NCI-H1105 (cell line): ENCODE results near the gene RAB11FIP3.
"Not testable (repeated sequence)": the region's sequence is repeated elsewhere in the genome, so short reads cannot be mapped to it uniquely, and the experiment has no call there.

Experiments used
- DNase-seq: peaks from one replicate; lab custom pipeline; 2025; lab: John Stamatoyannopoulos, UW

RAB11FIP3 gene

DNA sequence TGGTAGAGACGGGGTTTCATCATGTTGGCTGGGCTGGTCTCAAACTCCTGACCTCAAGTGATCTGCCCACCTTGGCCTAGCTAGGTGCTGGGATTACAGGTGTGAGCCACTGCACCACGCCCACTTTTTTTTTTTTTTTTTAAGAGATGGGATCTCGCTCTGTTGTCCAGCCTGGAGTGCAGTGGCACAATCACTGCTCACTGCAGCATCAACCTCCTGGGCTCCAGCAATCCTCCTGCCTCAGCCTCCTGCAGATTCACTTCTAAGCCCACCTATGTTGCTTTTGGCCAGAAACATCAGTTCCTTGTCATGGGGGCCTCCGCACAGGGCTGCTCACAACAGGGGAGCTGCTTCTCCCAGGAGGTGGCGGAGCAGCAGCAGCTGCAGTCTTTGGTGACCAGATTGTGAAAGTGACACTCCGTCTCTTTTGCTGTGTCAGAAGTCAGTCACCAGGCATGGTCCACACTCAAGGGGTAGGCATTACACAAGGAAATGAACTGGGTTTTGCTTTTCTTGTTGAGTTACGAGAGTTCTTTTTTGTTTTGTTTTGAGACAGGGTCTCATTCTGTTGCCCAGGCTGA lies 32.9 kb upstream of the RAB11FIP3 start:
- DNase-seq = no peak

DNA sequence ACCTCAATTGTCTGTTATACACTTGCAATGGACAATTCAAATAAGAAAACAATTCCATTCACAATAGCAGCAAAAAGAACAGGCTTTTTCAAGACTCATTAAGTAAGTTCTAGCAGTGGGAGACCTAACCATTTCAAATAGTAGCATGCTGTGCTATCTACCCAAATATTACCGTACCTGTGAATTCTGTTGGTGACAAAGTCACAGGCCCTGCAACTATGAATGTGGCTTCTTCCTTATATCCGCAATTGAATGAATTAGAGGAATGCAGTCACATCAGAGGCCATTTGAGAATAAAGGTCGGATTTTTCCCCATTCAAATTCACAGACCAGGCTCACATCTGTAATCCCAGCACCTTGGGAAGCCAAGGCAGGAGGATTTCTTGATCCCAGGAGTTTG lies 29.2 kb upstream of the RAB11FIP3 start:
- DNase-seq = no peak

DNA sequence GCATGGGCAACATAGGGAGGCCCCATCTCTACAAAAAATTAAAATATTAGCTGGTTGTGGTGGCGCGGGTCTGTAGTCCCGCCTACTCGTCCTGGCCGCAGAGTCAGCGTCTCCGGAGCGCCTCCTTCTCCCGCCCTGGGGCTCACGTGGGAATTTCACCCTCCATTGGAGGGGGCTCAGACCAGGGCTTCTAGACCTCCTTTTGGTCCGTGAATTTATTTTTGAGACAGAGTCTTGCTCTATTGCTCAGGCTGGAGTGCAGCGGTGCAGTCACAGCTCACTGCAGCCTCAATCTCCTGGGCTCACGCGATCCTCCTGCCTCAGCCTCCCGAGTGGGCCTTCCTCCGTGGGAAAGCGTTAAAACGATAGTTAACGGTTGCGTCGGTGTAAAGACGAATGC lies 28.8 kb upstream of the RAB11FIP3 start:
- DNase-seq = no peak

DNA sequence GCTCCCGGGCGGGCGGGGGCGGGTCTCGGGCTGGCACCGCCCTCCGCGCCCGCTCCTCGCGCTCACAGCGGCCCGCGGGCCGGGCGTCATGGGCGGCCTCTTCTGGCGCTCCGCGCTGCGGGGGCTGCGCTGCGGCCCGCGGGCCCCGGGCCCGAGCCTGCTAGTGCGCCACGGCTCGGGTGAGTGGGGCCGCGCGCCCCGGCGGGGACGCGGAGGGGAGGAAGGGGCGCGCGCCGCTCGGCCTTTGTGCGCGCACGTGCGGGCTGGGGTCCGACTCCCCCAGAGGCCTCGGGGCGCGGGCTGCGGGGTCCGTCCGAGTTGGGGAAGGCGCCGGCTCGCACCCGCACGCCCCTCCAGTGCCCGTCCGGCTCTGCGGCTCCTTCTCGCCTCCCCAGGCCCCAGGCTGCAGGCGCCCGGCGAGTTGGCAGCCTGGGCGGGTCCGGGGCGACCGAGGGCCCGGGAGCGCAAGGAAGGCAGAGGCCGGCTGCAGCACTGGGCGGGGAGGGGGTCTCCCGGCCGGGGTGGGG lies 28.3 kb upstream of the RAB11FIP3 start, which contains the start of gene NME4:
NME4 (plus strand) TSS at position 65 of the 527 bp plus-strand sequence; CDS start at position 89, 24 bp downstream.
- DNase-seq = peak; percentile 13

DNA sequence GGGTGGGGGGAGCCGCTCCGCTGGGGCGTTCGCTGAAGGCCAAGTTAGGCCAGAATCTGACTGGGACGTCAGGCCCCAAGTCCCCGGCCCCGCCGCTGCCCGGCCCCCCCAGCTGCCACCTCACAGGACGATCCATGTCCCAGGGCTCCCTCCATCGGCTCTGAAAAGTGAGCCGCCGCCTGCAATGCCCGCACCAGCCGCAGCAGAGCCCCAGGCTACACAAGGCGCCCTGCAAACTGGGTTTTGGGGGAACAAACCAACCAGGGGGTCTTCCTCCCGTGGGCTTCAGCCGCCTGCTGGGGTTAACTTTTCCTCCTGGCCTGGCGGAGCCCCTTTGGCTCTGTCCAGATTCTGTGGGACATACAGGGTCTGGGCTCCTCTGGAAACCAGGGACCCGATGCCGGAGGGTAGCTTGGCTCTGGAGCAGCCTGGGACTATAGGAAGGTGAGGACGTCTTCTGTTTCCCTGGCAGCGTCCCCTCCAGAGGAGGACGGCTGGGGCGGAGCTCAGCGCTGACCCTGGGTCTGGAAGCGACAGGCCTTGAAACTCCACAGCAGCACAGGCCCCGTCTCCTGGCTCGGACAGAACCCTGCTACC lies 27.6 kb upstream of the RAB11FIP3 start:
- DNase-seq = no peak

DNA sequence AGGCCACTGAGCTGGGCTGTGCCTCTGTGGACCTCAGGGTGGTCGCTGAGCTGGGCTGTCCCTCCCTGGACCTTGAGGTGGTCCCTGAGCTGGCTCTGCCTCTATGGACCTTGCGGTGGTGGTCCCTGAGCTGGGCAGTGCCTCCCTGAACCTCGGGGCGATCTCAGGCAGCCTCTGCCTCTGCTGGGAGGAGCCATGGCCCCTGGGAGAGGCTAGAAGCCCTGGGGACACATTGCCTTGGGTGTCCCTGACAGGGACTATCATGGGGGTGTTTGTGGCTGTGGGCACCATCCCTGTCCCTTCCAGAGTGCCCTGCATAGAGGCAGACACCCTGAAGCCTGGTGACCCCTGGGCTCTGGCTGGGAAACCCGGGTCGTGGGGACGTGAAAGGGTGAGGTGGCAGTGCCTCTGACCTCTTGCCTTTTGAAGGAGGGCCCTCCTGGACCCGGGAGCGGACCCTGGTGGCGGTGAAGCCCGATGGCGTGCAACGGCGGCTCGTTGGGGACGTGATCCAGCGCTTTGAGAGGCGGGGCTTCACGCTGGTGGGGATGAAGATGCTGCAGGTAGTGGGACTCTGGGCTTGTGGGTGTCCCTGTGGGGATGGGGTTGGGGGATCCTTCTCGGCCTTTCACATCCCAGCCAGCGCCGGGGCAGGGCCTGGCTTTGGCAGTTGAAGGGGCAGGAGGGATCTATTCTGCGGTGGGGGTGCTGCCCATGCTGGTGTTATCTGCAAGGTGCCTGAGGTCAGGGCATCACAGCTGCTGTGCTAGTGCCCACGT lies 26.7 kb upstream of the RAB11FIP3 start:
- DNase-seq = no peak

DNA sequence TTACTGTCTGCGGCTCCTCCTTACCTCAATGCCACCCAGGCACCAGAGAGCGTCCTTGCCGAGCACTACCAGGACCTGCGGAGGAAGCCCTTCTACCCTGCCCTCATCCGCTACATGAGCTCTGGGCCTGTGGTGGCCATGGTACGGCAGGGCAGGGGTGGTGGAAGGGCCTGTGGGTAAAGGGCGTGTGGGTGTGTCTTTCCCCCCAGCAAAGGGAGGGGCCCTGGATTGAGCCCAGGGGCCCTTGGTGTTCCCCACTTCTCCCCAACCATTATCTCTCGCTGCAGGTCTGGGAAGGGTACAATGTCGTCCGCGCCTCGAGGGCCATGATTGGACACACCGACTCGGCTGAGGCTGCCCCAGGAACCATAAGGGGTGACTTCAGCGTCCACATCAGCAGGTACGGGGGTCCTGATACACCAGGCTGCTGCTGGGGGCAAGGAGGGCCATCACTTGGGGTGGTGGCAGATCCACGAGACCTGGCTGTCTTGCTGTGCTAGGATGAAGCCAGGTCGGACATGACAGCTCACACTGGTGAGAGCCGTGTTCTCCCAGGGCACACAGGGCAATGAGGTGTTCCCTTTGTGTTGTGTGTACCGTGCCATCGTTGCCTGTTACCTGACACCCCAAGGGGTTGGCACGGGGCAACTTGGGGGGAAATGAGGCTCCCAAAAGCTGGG lies 26.0 kb upstream of the RAB11FIP3 start:
- no peak for DNase-seq

DNA sequence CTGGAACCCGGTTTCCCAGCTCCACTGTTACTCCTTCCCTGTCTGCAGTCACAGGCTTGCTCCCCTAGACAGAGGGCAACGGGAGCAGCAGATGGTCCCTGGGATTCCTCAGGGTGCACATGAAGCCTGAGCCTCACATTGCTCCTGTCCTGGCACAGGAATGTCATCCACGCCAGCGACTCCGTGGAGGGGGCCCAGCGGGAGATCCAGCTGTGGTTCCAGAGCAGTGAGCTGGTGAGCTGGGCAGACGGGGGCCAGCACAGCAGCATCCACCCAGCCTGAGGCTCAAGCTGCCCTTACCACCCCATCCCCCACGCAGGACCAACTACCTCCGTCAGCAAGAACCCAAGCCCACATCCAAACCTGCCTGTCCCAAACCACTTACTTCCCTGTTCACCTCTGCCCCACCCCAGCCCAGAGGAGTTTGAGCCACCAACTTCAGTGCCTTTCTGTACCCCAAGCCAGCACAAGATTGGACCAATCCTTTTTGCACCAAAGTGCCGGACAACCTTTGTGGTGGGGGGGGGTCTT lies 25.3 kb upstream of the RAB11FIP3 start:
- no peak for DNase-seq

DNA sequence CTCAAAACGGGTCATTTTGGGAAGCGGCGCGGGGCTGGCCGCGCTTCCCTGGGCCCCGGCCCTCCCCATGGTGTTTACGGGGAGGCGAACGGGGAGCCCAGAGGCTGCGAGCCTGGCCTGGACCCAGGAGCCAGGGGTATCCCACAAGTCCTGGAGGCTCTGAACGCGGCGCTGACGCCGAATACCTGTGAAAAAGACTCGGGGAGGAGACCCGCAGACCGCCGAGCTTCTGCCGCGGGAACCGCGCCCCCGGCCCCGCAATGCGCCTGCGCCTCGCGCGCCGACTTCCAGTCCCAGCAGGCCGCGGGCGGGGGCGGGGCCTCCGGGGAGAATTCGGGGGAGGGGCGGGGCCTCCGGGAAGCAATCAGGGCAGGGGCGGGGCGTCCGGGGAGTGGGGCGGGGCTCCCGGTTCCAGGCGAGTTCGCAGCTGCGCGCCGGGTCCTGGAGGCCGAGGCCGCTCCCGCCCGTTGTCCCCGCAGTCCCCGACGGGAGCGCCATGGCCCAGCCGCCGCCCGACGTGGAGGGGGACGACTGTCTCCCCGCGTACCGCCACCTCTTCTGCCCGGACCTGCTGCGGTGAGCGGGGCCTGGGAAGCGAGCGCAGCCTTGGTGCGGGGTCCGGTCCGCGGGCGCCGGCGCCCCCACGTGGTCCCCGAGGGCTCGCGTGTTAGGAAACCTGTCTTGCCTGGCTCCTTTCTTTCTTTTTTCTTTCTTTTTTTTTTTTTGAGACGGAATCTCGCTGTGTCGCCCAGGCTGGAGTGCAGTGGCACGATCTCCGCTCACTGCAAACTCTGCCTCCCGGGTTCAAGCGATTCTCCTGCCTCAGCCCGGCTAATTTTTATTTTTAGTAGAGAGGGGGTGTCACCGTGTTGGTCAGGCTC lies 23.7 kb upstream of the RAB11FIP3 start, which contains the start of gene DECR2:
DECR2 (plus strand) TSS at position 418 of the 881 bp plus-strand sequence; CDS start at position 497, 79 bp downstream.
- peak; percentile 78 for DNase-seq

DNA sequence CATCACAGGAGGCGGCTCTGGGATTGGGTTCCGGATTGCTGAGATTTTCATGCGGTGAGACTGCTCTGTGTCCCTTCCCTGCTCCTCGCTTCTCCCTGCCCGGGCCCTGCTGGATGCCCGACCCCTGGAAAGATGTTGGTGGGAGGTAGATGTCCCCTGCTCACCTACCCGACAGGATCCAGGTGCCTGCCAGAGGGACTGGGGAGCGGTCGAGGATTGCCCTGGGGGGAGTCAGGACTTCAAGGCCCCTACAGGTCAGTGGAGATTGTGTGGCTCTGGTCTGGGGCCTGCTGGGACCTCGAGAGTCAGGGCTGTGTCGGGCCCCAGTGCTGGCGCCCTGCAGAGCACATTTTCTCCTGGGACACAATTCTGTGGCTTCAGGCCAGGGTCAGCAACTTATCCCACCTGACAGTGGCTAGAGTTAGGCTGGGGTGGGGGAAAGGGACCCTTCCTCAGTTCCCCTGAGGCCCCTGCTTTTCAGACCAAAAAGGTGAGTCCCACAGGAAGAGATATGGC lies 20.4 kb upstream of the RAB11FIP3 start:
- DNase-seq = no peak

DNA sequence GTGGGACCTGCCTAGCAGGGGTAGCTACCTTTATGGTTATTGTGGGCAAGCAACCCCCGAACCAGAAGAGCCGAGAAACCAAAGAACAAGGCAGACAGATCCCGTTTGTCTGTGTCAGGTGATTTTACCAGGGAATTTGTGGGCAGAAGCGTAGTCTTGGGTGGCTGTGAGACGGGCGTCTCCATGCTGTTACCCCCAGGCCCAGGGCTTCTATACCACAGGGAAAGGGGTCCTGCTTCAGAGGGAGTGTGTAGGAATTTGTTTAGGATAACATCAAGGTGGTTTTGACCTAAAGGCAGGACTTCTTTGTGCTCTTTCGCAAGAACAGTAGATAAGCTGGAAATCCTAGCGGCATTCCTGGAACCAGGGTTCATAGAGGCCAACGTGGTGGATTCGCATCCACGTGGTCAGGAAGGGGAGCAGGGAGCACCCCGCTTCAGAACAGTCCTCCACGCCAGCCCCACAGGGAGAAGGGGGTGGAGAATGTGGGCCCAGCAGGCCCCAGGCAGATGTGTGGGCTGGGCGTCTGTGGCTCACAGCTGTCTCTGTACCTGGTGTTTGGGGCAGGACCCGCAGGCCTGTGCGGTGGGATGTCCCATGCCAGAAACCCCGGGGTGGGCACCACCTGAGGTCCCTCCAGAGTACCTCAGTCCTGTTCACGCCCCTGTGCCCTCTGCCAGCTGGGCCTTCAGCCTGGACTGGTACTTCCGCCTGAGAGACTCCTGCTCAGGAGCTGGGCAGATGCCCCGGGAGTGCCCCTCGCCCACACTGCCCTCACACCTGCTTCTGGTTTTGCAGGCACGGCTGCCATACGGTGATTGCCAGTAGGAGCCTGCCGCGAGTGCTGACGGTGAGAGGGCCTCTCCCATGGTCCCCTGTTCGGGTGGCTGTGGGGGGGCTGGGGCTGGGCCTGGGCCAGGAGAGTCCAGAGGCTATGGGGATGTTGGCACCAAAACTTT lies 19.6 kb upstream of the RAB11FIP3 start:
- DNase-seq = no peak

DNA sequence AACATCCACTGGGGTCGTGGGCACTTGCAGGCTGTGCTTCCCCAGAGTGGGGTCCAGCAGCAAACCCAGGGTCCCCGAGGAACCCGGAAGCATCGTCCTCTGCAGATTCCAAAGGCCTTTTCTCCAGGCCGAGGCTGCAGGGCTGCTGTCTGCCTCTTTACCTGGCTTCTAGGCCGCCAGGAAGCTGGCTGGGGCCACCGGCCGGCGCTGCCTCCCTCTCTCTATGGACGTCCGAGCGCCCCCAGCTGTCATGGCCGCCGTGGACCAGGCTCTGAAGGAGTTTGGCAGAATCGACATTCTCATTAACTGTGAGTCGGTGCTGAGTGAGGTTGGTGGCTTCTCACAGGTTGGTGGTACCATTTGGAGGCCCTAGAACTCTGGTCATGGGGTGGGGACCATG lies 18.2 kb upstream of the RAB11FIP3 start:
- DNase-seq = no peak

DNA sequence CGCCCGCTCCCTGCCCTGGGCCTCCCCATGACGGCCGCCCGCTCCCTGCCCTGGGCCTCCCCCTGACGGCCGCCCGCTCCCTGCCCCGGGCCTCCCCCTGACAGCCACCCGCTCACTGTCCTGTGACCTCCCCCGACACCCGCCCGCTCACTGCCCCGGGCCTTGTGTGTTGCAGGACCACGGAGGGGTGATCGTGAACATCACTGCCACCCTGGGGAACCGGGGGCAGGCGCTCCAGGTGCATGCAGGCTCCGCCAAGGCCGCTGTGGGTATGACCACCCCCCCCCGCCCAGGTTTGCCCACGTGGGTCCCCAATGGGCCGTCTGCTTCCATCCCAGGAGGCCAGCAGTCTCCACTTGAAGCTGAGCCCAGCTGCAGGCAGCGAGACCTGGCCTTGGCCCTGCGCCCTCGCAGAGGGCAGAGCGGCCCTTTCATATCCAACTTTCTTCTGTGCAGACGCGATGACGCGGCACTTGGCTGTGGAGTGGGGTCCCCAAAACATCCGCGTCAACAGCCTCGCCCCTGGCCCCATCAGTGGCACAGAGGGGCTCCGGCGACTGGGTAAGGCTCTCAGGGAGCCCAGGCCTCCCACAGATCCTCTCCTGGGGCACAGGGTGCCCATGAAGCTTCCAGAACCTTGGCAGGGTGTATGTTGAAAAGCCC lies 14.8 kb upstream of the RAB11FIP3 start:
- DNase-seq = no peak

DNA sequence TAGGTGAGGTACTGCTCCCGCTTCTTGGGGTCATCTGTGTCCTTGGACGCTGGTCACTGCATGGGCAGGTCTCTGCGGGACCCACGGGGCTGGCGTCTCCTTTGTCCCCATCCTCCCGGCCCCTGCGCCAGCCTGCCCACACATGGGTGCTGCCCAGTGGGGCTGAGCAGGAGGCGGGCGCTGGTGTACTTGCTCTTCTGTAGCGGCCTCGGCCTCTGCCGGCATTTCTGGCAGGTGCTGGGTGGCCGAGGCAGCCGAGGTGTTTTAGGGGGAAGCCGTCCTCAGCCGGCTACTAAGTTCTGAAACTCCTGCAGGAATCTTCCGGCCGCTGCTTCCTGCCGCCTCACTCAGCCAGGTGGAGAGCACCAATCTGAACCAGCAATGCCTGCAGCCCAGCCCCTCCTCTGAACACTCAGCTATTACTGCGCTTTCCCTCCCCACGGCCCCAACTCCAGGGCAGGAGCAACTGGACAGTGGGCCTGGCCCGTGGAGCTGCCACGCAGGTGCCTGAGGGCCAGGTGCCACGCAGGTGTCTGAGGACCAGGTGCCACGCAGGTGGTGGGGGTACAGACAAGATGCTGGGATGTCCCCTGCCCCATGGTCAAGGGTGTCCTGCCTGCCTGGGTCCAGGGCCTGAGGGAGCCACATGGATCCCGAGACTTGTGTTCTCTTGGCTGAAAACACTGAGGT lies 13.7 kb upstream of the RAB11FIP3 start:
- no peak for DNase-seq

DNA sequence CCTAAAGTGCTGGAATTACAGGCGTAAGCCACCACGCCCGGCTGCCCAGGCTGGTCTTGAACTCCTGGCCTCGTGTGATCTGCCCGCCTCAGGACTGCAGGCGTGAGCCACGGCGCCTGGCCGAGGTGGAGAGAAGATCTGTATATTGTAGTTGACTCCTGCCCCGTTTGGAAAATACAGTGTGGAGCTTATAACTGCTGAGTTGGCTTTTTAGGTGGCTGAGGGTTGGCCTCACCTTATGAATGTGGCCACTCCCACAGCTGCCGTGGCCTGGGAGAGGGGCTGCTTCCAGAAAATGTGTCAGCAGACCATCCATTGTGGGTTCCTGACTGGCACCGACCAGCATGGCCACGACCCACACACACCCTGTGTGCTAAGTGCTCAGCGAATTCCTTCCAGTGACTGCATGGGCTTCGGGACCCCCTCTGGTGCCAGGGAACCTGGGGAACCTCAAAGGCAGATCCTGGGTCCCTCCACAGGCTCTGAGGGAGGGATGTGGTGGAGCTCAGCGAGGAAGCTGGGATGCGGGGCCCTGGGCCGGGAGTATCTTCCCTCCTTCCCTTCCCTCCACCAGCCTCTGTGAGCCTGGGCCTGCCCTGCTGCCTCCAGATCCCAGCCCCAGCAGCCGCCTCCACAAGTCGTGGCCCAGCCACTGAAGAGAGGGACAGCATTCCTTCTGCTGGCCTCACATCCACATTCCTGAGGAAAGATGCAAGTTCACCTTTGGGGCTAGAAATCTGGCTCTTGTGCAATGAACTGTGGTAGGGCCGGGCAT lies 10.9 kb upstream of the RAB11FIP3 start:
- DNase-seq = no peak

DNA sequence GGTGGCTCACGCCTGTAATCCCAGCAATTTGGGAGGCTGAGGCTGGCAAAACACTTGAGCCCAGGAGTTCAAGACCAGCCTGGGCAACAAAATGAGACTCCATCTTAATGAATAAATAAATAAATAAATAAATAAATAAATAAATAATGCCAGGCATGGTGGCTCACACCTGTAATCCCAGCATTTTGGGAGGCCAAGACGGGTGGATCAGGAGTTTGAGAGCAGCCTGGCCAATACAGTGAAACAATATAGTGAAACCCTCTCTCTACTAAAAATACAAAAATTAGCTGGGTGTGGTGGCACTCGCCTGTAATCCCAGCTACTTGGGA lies 10.3 kb upstream of the RAB11FIP3 start:
- DNase-seq = not testable (repeated sequence)

DNA sequence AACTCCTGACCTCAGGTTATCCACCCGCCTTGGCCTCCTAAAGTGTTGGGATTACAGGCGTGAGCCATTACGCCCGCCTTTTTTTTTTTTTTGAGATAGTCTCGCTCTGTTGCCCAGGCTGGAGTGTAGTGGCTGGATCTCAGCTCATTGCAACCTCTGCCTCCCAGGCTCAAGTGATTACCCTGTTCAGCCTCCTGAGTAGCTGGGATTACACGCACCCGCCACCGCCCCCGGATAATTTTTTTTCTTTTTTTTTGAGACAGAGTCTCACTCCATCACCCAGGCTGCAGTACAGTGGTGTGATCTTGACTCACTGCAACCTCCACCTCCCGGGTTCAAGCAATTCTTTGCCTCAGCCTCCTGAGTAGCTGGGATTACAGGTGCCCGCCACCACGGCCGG lies 3.3 kb upstream of the RAB11FIP3 start:
- DNase-seq = not testable (repeated sequence)
